ENCODE data around the gene LCE1A. TPM values are rescaled to one million over a fixed set of nuclear protein-coding genes. Genes with fewer than 3 reads are reported as not detected.

Gene LCE1A
- total and polyA plus RNA-seq, 7 donors, result not detected

GRCh38 chr1:152861374-152861773 lies 34.1 kb downstream of the LCE1A start:
- H3K36me3 ChIP-seq, result no peaks in the 10 kb centered on the region
- no peak overlapping the region for H3K27ac ChIP-seq
- H3K4me1 ChIP-seq, result peaks cover 0 to 10% (median 0%) of the 10 kb centered on the region in 4 donors
- WGBS, 2 donors, result 75 to 80% methylated on average over 4 of the region's 4 CpGs
- no peak overlapping the region for H3K4me3 ChIP-seq
- H3K27me3 ChIP-seq, result no peaks in the 10 kb centered on the region
- TF ChIP-seq CTCF (IDR thresholded peaks at IDR 0.05) (no peak), POLR2AphosphoS5 (IDR thresholded peaks at IDR 0.05) (no peak), POLR2A (IDR thresholded peaks at IDR 0.05) (no peak), EP300 (IDR thresholded peaks at IDR 0.05) (no peak)
- intact Hi-C loops (cut with DNase I), result no loop called here
- H3K9me3 ChIP-seq, result no peaks in the 10 kb centered on the region
- no peak for DNase-seq

GRCh38 chr1:152864443-152864842 lies 37.2 kb downstream of the LCE1A start:
- H3K4me1 ChIP-seq, result peaks cover 0 to 10% (median 0%) of the 10 kb centered on the region in 4 donors
- no peaks in the 10 kb centered on the region for H3K36me3 ChIP-seq
- H3K27ac ChIP-seq, result no peak overlapping the region
- H3K27me3 ChIP-seq, result no peaks in the 10 kb centered on the region
- no peak overlapping the region for H3K4me3 ChIP-seq
- DNase-seq, result no peak
- intact Hi-C loops (cut with DNase I), result no loop called here
- no peak for TF ChIP-seq POLR2AphosphoS5 (IDR thresholded peaks at IDR 0.05)
- no peak for TF ChIP-seq POLR2A (IDR thresholded peaks at IDR 0.05)
- TF ChIP-seq EP300 (IDR thresholded peaks at IDR 0.05), result no peak
- TF ChIP-seq CTCF (IDR thresholded peaks at IDR 0.05), result no peak
- no peaks in the 10 kb centered on the region for H3K9me3 ChIP-seq

- no peak for TF ChIP-seq CTCF (IDR thresholded peaks at IDR 0.05)
- no peak for TF ChIP-seq EP300 (IDR thresholded peaks at IDR 0.05)
- no peak for TF ChIP-seq POLR2A (IDR thresholded peaks at IDR 0.05)
- no peak for TF ChIP-seq POLR2AphosphoS5 (IDR thresholded peaks at IDR 0.05)
- peaks cover 0 to 10% (median 0%) of the 10 kb centered on the region in 4 donors for H3K4me1 ChIP-seq
- no peaks in the 10 kb centered on the region for H3K36me3 ChIP-seq
- H3K27me3 ChIP-seq, result no peaks in the 10 kb centered on the region
- 71 to 74% methylated on average over 2 of the region's 2 CpGs for whole genome bisulfite sequencing, 2 donors
- H3K4me3 ChIP-seq, result no peak overlapping the region
- intact Hi-C loops (cut with DNase I), result no loop called here
- DNase-seq, result no peak
- no peaks in the 10 kb centered on the region for H3K9me3 ChIP-seq
- no peak overlapping the region for H3K27ac ChIP-seq
Measured at GRCh38 chr1:152866321-152866720, 39.0 kb downstream of the LCE1A start.

GRCh38 chr1:152869808-152870419 lies 42.6 kb downstream of the LCE1A start:
- H3K27ac ChIP-seq, result no peak overlapping the region
- no peaks in the 10 kb centered on the region for H3K4me1 ChIP-seq
- H3K36me3 ChIP-seq, result no peaks in the 10 kb centered on the region
- TF ChIP-seq CTCF (IDR thresholded peaks at IDR 0.05) (peak in 3 of 4 experiments; percentile 42 to 63 (median 52)), POLR2A (IDR thresholded peaks at IDR 0.05) (no peak)
- H3K4me3 ChIP-seq, result no peak overlapping the region
- intact Hi-C loops (cut with DNase I), result loop anchor here (5.0 kb wide), 1 partner anchor 352 kb away; no protein-coding TSS in a partner anchor
- DNase-seq, result peak; percentile 63
- no peaks in the 10 kb centered on the region for H3K9me3 ChIP-seq
- H3K27me3 ChIP-seq, result no peaks in the 10 kb centered on the region
- WGBS, 2 donors, result 31 to 38% methylated on average over 9 of the region's 9 CpGs

All from sigmoid colon (tissue), 7 donors.